Ishikawa (cell line): ENCODE results near the gene PRICKLE2.

Source experiments
- CEBPB ChIP-seq: IDR thresholded peaks from 2 replicates; pipeline ENCODE4 v1.6.1; 2012
- CREB1 ChIP-seq: IDR thresholded peaks from 2 replicates; pipeline ENCODE4 v1.6.1; 2012; ENCODE audit warnings: low read depth
- EGR1 ChIP-seq: IDR thresholded peaks from 2 replicates; pipeline ENCODE4 v1.6.1; 2012
- EP300 ChIP-seq: IDR thresholded peaks from 2 replicates; pipeline ENCODE4 v1.6.1; 2012; ENCODE audit warnings: borderline replicate concordance
- FOXM1 ChIP-seq: IDR thresholded peaks from 2 replicates; pipeline ENCODE4 v1.6.1; 2012; ENCODE audit warnings: low read depth, borderline replicate concordance
- NFIC ChIP-seq: IDR thresholded peaks from 2 replicates; pipeline ENCODE4 v1.6.1; 2012
- RAD21 ChIP-seq: IDR thresholded peaks from 2 replicates; pipeline ENCODE4 v1.6.1; 2012; ENCODE audit warnings: low read depth
- TAF1 ChIP-seq: IDR thresholded peaks from 2 replicates; pipeline ENCODE4 v1.6.1; 2012; ENCODE audit warnings: low read depth, mild to moderate bottlenecking
- TEAD4 ChIP-seq: IDR thresholded peaks from 2 replicates; pipeline ENCODE4 v1.6.1; 2012
- YY1 ChIP-seq: IDR thresholded peaks from 2 replicates; pipeline ENCODE4 v1.6.1; 2012; ENCODE audit warnings: low read depth
- TF ChIP-seq, protein P1 (sequence below): IDR thresholded peaks from 2 replicates; pipeline ENCODE4 v1.6.1; 2012; ENCODE audit warnings: low read depth, mild to moderate bottlenecking
- TF ChIP-seq, protein P2 (sequence below): IDR thresholded peaks from 2 replicates; pipeline ENCODE4 v1.6.1; 2012
- TF ChIP-seq, protein P3 (sequence below): IDR thresholded peaks from 2 replicates; pipeline ENCODE4 v1.6.1; 2012

DNA sequence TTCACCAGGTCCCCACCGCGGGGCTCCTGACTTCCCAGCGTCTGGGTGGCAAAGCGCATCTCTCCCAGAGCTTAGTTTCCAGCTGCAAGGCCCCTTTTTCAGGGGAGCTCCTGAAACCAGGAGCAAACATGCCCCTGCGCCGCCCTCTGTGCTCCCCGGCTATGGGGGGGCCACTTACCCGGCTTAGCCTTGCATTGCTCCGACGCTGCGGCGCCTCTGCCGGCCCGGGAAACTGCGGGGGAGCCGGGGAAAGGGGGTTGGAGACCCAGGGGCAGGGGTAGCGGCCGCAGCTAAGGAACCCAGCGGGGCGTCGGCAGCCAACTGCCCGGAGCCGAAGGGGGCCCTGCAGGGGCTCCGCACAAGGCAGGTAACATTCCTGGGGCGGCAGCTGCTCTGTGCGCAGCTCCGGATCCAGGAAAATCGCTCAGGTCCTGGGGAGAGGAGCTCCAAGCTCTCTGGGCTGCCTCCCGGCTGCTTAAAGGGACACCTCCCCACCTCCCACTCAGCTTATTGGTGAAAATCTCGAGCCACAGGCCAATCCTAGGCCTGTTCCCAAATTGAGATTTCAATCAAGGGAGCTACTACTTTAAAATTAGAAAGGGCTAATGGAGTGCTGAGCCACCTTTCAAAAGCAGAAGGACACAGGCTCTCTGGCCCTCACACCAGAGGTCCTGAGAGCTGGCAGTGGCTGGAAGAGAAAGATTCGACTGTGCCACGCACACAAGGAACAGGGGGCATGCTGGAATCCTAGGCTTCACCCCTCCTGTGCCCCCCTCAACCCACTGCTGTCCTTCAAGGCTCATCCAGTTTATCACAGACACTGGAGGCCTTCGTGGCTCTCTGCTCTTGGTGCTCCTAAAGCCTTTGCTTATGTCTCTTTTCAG, 42.7 kb upstream of the PRICKLE2 start:
- no peak for TF ChIP-seq YY1
- TF ChIP-seq, protein P1, sequence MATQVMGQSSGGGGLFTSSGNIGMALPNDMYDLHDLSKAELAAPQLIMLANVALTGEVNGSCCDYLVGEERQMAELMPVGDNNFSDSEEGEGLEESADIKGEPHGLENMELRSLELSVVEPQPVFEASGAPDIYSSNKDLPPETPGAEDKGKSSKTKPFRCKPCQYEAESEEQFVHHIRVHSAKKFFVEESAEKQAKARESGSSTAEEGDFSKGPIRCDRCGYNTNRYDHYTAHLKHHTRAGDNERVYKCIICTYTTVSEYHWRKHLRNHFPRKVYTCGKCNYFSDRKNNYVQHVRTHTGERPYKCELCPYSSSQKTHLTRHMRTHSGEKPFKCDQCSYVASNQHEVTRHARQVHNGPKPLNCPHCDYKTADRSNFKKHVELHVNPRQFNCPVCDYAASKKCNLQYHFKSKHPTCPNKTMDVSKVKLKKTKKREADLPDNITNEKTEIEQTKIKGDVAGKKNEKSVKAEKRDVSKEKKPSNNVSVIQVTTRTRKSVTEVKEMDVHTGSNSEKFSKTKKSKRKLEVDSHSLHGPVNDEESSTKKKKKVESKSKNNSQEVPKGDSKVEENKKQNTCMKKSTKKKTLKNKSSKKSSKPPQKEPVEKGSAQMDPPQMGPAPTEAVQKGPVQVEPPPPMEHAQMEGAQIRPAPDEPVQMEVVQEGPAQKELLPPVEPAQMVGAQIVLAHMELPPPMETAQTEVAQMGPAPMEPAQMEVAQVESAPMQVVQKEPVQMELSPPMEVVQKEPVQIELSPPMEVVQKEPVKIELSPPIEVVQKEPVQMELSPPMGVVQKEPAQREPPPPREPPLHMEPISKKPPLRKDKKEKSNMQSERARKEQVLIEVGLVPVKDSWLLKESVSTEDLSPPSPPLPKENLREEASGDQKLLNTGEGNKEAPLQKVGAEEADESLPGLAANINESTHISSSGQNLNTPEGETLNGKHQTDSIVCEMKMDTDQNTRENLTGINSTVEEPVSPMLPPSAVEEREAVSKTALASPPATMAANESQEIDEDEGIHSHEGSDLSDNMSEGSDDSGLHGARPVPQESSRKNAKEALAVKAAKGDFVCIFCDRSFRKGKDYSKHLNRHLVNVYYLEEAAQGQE: no peak
- no peak for TF ChIP-seq CEBPB
- TF ChIP-seq TEAD4: peak; percentile 32; the same call in 1 of the 2 replicates
- no peak for TF ChIP-seq EGR1
- TF ChIP-seq, protein P2, sequence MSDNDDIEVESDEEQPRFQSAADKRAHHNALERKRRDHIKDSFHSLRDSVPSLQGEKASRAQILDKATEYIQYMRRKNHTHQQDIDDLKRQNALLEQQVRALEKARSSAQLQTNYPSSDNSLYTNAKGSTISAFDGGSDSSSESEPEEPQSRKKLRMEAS: no peak
- no peak for TF ChIP-seq EP300
- TF ChIP-seq RAD21: no peak
- no peak for TF ChIP-seq CREB1
- TF ChIP-seq, protein P3, sequence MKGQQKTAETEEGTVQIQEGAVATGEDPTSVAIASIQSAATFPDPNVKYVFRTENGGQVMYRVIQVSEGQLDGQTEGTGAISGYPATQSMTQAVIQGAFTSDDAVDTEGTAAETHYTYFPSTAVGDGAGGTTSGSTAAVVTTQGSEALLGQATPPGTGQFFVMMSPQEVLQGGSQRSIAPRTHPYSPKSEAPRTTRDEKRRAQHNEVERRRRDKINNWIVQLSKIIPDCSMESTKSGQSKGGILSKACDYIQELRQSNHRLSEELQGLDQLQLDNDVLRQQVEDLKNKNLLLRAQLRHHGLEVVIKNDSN: no peak
- TF ChIP-seq FOXM1: no peak
- TF ChIP-seq TAF1: no peak
- no peak for TF ChIP-seq NFIC
